ENCODE measurements around the gene SH3D19. TPM values are rescaled to one million over a fixed set of nuclear protein-coding genes. Genes with fewer than 3 reads are reported as not detected.
"Not testable (repeated sequence)": the region's sequence is repeated elsewhere in the genome, so short reads cannot be mapped to it uniquely, and the experiment has no call there.

The SH3D19 gene
- total RNA-seq, 1 donor: 46.6 TPM

DNA sequence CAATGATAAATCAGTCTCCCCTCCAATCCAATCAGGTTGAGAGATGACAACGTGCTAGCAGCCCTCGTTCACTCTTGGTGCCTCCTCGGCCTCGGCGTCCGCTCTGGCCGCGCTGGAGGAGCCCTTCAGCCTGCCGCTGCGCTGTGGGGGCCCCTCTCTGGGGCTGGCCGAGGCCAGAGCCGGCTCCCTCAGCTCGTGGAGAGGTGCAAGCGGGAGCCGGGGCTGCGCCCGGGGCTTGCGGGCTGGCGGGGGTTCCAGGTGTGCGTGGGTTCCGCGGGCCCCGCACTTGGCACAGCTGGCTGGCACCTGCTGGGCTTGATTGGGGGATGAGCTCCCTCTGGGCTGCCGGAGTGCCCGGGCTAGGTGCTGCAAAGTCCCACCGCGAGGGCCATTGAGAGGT is 89.4 kb downstream of the SH3D19 start:
- DNase-seq (ENCODE audit: low read depth): no peak
- TF ChIP-seq, protein P1, sequence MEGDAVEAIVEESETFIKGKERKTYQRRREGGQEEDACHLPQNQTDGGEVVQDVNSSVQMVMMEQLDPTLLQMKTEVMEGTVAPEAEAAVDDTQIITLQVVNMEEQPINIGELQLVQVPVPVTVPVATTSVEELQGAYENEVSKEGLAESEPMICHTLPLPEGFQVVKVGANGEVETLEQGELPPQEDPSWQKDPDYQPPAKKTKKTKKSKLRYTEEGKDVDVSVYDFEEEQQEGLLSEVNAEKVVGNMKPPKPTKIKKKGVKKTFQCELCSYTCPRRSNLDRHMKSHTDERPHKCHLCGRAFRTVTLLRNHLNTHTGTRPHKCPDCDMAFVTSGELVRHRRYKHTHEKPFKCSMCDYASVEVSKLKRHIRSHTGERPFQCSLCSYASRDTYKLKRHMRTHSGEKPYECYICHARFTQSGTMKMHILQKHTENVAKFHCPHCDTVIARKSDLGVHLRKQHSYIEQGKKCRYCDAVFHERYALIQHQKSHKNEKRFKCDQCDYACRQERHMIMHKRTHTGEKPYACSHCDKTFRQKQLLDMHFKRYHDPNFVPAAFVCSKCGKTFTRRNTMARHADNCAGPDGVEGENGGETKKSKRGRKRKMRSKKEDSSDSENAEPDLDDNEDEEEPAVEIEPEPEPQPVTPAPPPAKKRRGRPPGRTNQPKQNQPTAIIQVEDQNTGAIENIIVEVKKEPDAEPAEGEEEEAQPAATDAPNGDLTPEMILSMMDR (IDR thresholded peaks at IDR 0.05; ENCODE audit: insufficient read depth, low read depth, low read length): no peak
- no peak overlapping the region for H3K4me3 ChIP-seq (ENCODE audit: low read depth, low read length)

DNA sequence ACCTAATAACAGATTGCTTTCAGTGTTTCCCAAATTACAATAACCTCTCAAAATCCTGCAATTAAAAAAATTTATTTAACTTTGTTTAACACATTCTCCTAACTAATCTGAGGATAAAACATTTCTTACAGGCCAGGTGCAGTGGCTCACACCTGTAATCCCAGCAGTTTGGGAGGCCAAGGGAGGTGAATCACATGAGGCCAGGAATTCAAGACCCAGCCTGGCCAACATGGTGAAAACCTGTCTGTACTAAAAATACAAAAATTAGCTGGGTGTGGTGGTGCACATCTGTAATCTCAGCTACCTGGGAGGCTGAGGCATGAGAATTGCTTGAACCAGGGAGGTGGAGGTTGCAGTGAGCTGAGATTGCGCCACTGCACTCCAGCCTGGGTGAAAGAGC is 90.0 kb downstream of the SH3D19 start:
- DNase-seq (ENCODE audit: low read depth); H3K4me3 ChIP-seq (ENCODE audit: low read depth, low read length): not testable (repeated sequence)

DNA sequence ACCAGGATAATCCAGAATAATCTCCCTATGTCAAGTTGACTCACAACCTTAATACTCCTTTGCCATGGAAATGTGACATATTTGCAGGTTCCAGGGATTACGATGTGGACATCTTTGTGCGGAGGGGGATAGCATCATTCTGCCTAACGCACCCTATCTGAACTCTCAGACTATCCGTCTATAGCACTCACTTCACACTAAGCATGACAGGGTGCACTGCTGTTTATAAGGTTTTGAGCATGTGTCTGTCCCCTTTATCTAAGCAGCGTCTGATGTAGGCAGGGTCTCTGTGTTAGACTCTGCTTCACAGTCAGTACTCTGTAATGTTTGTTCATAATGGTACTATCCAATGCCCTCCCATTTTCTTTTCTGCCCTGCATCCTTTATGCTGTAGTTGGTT is 91.8 kb downstream of the SH3D19 start:
- TF ChIP-seq, protein P1 (IDR thresholded peaks at IDR 0.05; ENCODE audit: insufficient read depth, low read depth, low read length): no peak
- H3K4me3 ChIP-seq (ENCODE audit: low read depth, low read length): no peak overlapping the region
- no peak for DNase-seq (ENCODE audit: low read depth)

DNA sequence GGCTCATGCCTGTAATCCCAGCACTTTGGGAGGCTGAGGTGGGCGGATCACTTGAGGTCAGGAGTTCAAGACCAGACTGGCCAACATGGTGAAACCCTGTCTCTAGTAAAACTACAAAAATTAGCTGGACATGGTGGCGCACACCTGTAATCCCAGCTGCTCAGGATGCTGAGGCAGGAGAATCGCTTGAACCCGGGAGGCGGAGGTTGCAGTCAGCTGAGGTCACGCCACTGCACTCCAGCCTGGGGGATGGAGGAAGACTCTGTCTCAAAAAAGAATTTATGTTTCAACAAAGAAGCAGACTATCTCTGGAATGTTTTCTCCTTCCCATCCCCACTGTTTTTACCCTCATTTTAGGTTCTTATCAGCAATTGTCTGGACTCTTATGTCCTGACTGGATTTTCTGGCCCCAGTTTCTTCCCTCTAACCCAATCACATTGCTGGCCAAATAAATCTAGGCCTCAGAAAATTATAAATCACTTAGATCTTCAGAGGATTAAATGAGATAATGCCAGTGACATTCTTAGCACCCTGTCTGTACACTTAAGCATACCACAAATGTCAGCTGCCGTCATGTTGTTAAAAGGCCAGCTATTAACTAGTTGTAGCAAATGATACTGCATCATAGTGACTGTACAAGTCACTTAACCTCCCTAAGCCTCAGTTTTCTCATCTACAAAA is 93.3 kb downstream of the SH3D19 start:
- DNase-seq (ENCODE audit: low read depth): peak; percentile 38
- TF ChIP-seq, protein P1 (IDR thresholded peaks at IDR 0.05; ENCODE audit: insufficient read depth, low read depth, low read length): no peak
- H3K4me3 ChIP-seq (ENCODE audit: low read depth, low read length): no peak overlapping the region

DNA sequence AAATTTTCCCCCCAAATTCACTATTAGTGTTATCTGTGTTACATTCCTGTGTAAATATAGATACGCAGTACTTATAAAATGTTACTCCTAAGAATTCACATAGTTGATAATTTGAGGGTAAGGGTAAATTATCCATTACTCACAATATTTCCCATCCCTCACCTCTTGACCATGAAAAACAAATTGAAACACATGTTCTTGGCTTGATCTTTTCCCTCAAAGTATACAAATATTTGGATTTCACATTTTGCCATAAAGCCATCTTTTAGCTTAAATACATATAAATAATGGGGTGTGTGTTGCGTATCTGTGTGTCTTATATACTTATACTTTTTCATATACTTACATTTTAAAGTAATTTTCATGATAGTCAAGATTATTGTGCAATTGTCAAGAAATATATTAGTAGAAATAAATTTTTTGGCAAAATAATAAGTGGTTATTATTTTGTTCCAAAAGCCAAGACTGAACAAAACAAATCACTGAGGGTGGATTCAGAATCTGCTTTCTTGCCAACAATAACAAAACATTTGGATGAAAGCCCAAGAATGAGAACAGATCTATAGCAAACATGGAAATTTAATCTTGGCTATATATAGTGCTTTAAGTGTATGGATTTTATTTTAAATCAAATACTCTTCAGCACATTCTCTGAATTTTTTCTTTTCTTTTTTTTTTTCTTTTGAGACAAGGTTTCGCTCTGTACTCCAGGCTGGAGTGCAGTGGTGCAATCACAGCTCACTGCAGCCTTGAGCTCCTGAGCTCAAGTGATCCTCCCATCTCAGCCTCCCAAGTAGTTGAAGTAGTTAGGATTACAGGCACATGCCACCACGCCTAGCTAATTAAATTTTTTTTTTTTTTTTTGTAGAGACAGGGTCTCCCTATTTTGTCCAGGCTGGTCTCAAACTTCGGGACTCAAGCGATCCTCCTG is 97.0 kb downstream of the SH3D19 start:
- TF ChIP-seq, protein P1 (IDR thresholded peaks at IDR 0.05; ENCODE audit: insufficient read depth, low read depth, low read length): no peak
- H3K4me3 ChIP-seq (ENCODE audit: low read depth, low read length): no peak overlapping the region

DNA sequence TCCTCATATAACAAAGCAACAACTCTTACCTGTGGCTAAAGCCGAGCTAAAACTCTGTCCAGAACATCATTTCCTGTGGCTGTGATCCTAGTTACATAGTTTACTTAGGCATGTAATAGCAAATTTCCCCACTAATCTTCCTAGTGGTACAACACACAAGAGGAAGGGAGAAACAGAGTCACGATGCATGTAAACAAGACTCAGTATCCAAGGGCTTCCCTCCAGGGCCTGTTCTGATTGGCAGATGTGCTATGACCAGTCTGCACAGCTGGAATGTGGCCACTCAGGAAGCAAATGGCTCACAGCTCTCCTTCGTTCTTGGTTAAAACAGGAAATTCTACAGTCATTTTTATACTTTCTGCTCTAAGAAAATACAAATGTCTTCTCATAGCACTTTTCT is 97.7 kb downstream of the SH3D19 start:
- DNase-seq (ENCODE audit: low read depth): peak; percentile 67
- TF ChIP-seq, protein P1 (IDR thresholded peaks at IDR 0.05; ENCODE audit: insufficient read depth, low read depth, low read length): no peak
- peak overlapping the region; percentile 62 for H3K4me3 ChIP-seq (ENCODE audit: low read depth, low read length)

More for the DNA sequence above, 97.0 kb downstream of the SH3D19 start:
- DNase-seq (ENCODE audit: low read depth): peak; percentile 41

DNA sequence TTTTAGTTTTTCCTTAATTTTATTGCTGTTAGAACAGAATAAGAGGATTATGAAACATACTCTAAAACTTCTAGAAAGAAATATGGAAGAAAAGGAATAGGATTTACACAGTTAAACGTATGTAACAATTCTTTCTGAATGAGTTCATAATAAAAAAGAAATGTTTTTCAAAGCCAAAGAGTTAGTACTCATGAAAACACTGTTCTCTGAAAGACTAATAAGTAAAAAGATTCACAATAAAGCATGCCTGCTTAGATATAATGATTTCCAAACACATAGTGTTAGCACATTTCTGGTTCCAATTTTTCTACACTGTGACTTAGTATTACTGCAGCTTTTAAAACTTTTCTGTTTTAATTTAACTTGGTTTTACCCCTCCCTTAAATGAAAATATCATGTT is 98.2 kb downstream of the SH3D19 start:
- TF ChIP-seq, protein P1 (IDR thresholded peaks at IDR 0.05; ENCODE audit: insufficient read depth, low read depth, low read length): no peak
- H3K4me3 ChIP-seq (ENCODE audit: low read depth, low read length): peak overlapping the region; percentile 62

More for the DNA sequence above, 98.2 kb downstream of the SH3D19 start:
- DNase-seq (ENCODE audit: low read depth): no peak

Measured in fibroblast of villous mesenchyme (primary cell).